ENCODE measurements around the gene FAM89B. TPM values are rescaled to one million over a fixed set of nuclear protein-coding genes. Genes with fewer than 3 reads are reported as not detected.
"Not testable (repeated sequence)": the region's sequence is repeated elsewhere in the genome, so short reads cannot be mapped to it uniquely, and the experiment has no call there.

The FAM89B gene
- total RNA-seq, 1 donor from 2014 or later, result 47.5 TPM

DNA sequence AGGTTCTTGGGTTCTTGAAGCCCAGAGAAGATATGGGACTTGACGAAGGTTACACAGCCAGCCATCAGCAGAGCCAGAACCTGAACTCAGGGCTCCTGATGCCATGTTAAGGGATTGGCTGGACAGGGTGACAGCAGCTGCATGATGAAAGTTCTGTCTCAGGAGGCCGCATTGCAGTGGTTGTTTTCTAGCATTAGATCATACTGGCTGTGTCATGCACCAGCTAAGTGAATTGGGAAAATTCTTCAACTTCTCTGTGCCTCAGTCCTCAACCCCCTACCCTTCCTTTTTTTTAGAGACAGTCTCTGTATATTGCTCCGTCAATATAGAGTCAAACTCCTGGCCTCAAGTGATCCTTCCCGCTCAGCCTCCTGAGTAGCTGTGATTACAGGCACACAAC is 8.7 kb upstream of the FAM89B start:
- no peaks in the 10 kb centered on the region for H3K9me3 Mint-ChIP-seq (ENCODE audit: unreplicated experiment)
- Histone ChIP-seq H3K27me3 (ENCODE audit: insufficient read depth, low read length) (no peaks in the 10 kb centered on the region), H3K36me3 (ENCODE audit: insufficient read depth, low read length) (no peaks in the 10 kb centered on the region), H3K27ac (ENCODE audit: low read depth, low read length) (no peak overlapping the region), H3K4me1 (ENCODE audit: insufficient read depth, low read length) (peaks cover 39% of the 10 kb centered on the region), H3K4me2 (ENCODE audit: low read length) (no peak overlapping the region), H4K20me1 (ENCODE audit: insufficient read depth, low read length) (no peaks in the 10 kb centered on the region), H3K9me3 (ENCODE audit: insufficient read depth, low read depth, low read length) (no peaks in the 10 kb centered on the region), H2AFZ (ENCODE audit: low read depth, low read length) (no peak overlapping the region), H3K4me3 (ENCODE audit: insufficient read depth, low read depth, low read length) (no peak overlapping the region), H3K79me2 (ENCODE audit: insufficient read depth, low read length) (peaks cover 12% of the 10 kb centered on the region), H3K9ac (ENCODE audit: low read length) (no peak overlapping the region)
- H3K4me1 Mint-ChIP-seq (ENCODE audit: low read depth, unreplicated experiment), result peaks cover 21% of the 10 kb centered on the region
- TF ChIP-seq, protein P1, sequence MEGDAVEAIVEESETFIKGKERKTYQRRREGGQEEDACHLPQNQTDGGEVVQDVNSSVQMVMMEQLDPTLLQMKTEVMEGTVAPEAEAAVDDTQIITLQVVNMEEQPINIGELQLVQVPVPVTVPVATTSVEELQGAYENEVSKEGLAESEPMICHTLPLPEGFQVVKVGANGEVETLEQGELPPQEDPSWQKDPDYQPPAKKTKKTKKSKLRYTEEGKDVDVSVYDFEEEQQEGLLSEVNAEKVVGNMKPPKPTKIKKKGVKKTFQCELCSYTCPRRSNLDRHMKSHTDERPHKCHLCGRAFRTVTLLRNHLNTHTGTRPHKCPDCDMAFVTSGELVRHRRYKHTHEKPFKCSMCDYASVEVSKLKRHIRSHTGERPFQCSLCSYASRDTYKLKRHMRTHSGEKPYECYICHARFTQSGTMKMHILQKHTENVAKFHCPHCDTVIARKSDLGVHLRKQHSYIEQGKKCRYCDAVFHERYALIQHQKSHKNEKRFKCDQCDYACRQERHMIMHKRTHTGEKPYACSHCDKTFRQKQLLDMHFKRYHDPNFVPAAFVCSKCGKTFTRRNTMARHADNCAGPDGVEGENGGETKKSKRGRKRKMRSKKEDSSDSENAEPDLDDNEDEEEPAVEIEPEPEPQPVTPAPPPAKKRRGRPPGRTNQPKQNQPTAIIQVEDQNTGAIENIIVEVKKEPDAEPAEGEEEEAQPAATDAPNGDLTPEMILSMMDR (IDR thresholded peaks at IDR 0.05; ENCODE audit: insufficient read depth, low read depth, low read length), result no peak
- no peak for TF ChIP-seq EZH2 (IDR thresholded peaks at IDR 0.05; ENCODE audit: insufficient read depth, low read length)
- peaks cover 1% of the 10 kb centered on the region for H3K27me3 Mint-ChIP-seq (ENCODE audit: low read depth, unreplicated experiment)
- no peak overlapping the region for H3K27ac Mint-ChIP-seq (ENCODE audit: unreplicated experiment)
- H3K4me3 Mint-ChIP-seq (ENCODE audit: unreplicated experiment), result no peak overlapping the region
- no peak for FAIRE-seq
- H3K36me3 Mint-ChIP-seq (ENCODE audit: low read depth, unreplicated experiment), result peaks cover 2% of the 10 kb centered on the region
- DNase-seq (ENCODE audit: low read depth), result no peak

DNA sequence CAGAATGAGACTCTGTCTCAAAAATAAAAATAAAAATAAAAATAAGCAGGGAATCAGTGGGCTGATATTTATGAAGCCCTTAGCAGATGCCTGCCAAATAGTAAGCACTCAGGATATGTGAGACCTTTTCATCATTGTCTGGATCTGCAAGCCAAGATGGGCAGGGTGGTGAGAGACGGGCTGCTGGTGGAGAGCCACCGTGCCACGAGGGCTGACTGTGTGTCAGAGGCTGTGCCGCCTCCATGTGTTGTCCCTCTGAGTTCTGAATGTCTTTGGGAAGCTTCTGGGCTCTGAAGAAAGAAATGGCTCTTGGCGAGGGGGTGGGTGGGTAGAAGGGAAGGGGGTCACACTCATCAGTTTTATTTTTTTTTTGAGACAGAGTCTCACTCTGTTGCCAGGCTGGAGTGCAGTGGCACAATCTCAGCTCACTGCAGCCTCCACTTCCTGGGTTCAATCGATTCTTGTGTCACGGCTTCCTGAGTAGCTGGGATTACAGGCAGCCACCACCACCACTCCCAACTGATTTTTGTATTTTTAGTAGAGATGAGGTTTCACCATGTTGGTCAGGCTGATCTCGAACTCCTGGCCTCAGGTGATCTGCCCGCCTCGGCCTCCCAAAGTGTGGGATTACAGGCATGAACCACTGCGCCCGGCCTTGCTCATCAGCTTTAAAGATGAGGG is 7.3 kb upstream of the FAM89B start:
- not testable (repeated sequence) for H3K9me3 Mint-ChIP-seq (ENCODE audit: unreplicated experiment); H2AFZ ChIP-seq (ENCODE audit: low read depth, low read length); FAIRE-seq; H3K27me3 ChIP-seq (ENCODE audit: insufficient read depth, low read length); H3K4me3 ChIP-seq (ENCODE audit: insufficient read depth, low read depth, low read length); H3K9ac ChIP-seq (ENCODE audit: low read length); H4K20me1 ChIP-seq (ENCODE audit: insufficient read depth, low read length); H3K27me3 Mint-ChIP-seq (ENCODE audit: low read depth, unreplicated experiment); H3K36me3 ChIP-seq (ENCODE audit: insufficient read depth, low read length); H3K27ac ChIP-seq (ENCODE audit: low read depth, low read length); H3K36me3 Mint-ChIP-seq (ENCODE audit: low read depth, unreplicated experiment); H3K4me3 Mint-ChIP-seq (ENCODE audit: unreplicated experiment); H3K9me3 ChIP-seq (ENCODE audit: insufficient read depth, low read depth, low read length); DNase-seq (ENCODE audit: low read depth)
- Histone ChIP-seq H3K4me2 (ENCODE audit: low read length) (peak overlapping the region; percentile 57), H3K4me1 (ENCODE audit: insufficient read depth, low read length) (peaks cover 37% of the 10 kb centered on the region), H3K79me2 (ENCODE audit: insufficient read depth, low read length) (peaks cover 21% of the 10 kb centered on the region)
- peak overlapping the region; percentile 18 for H3K27ac Mint-ChIP-seq (ENCODE audit: unreplicated experiment)
- H3K4me1 Mint-ChIP-seq (ENCODE audit: low read depth, unreplicated experiment), result peaks cover 21% of the 10 kb centered on the region

DNA sequence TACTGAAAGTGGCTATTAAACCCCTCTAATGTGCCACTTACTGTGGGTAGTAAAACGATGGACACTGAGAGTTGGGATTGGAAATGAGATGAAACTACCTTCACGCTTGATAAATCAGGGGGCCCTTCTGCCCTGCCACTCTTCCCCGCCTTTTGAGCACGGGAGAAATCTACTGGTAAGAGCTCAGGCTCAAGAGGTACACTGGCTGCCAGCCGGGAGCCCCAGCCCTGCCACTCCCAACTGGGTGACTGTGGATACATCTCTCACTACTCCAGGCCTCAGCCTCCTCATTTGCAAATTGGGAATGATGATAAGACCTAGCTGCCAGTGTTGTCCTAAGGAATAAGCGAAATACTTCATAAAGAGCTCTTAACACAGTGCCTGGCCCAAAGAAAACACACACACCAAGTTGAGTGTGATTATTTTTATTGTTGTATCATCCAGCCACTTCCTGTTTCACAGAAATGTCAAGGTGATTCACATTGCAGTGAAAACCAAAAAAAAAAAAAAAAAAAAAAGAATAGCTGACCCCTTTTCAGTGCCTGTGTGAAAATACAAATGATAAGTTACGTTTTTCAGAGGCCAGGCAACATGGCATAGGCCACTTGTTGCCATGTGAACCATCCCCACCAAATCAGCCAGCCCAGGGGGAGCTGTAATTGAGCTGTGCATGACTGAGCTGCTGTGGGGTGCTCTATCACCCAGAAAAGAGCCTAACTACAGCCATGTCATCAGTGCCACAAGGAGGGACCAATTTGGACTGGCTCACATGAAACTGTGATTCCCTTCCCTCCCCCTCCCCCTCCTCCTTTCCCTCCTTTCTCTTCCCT is 6.5 kb upstream of the FAM89B start:
- TF ChIP-seq, protein P1 (IDR thresholded peaks at IDR 0.05; ENCODE audit: insufficient read depth, low read depth, low read length), result no peak
- no peak for TF ChIP-seq EZH2 (IDR thresholded peaks at IDR 0.05; ENCODE audit: insufficient read depth, low read length)
- peaks cover 2% of the 10 kb centered on the region for H4K20me1 ChIP-seq (ENCODE audit: insufficient read depth, low read length)
- no peaks in the 10 kb centered on the region for H3K9me3 Mint-ChIP-seq (ENCODE audit: unreplicated experiment)
- H3K27me3 Mint-ChIP-seq (ENCODE audit: low read depth, unreplicated experiment), result no peaks in the 10 kb centered on the region
- H3K9ac ChIP-seq (ENCODE audit: low read length), result no peak overlapping the region
- peaks cover 14% of the 10 kb centered on the region for H3K4me1 Mint-ChIP-seq (ENCODE audit: low read depth, unreplicated experiment)
- H3K79me2 ChIP-seq (ENCODE audit: insufficient read depth, low read length), result peaks cover 28% of the 10 kb centered on the region
- no peak overlapping the region for H2AFZ ChIP-seq (ENCODE audit: low read depth, low read length)
- H3K9me3 ChIP-seq (ENCODE audit: insufficient read depth, low read depth, low read length), result no peaks in the 10 kb centered on the region
- FAIRE-seq (no peak), DNase-seq (ENCODE audit: low read depth) (peak; percentile 61)
- peak overlapping the region; percentile 40 for H3K4me3 Mint-ChIP-seq (ENCODE audit: unreplicated experiment)
- peaks cover 29% of the 10 kb centered on the region for H3K4me1 ChIP-seq (ENCODE audit: insufficient read depth, low read length)
- no peaks in the 10 kb centered on the region for H3K36me3 ChIP-seq (ENCODE audit: insufficient read depth, low read length)
- no peaks in the 10 kb centered on the region for H3K27me3 ChIP-seq (ENCODE audit: insufficient read depth, low read length)
- H3K27ac Mint-ChIP-seq (ENCODE audit: unreplicated experiment), result peak overlapping the region; percentile 18
- H3K36me3 Mint-ChIP-seq (ENCODE audit: low read depth, unreplicated experiment), result peaks cover 2% of the 10 kb centered on the region
- H3K27ac ChIP-seq (ENCODE audit: low read depth, low read length), result peak overlapping the region; percentile 24
- peak overlapping the region; percentile 57 for H3K4me2 ChIP-seq (ENCODE audit: low read length)
- H3K4me3 ChIP-seq (ENCODE audit: insufficient read depth, low read depth, low read length), result no peak overlapping the region

Measured in astrocyte (in vitro differentiated cells and primary cell).